ENCODE measurements around the gene ZNF337. TPM values are rescaled to one million over a fixed set of nuclear protein-coding genes. Genes with fewer than 3 reads are reported as not detected.
"Not testable (repeated sequence)": the region's sequence is repeated elsewhere in the genome, so short reads cannot be mapped to it uniquely, and the experiment has no call there.

ZNF337 gene
- total RNA-seq, 4 donors from 2014 or later = 5.5 to 18.9 (median 6.8) TPM

GRCh38 chr20:25706793-25707192, 10.1 kb upstream of the ZNF337 start:
- Histone ChIP-seq H3K4me3 (no peak overlapping the region), H3K27me3 (no peaks in the 10 kb centered on the region), H3K27ac (no peak overlapping the region), H3K4me1 (peaks cover 0 to 7% (median 0%) of the 10 kb centered on the region in 3 donors), H3K36me3 (no peaks in the 10 kb centered on the region), H3K9me3 (no peaks in the 10 kb centered on the region)
- TF ChIP-seq POLR2A (IDR thresholded peaks at IDR 0.05) = no peak
- no peak for TF ChIP-seq CTCF (IDR thresholded peaks at IDR 0.05)
- intact Hi-C loops (cut with DNase I) = no loop called here
- no peak for DNase-seq
- 66 to 80% methylated on average over 6 of the region's 6 CpGs for WGBS, 2 donors

- H3K9me3 ChIP-seq = peaks cover 0 to under 1% (median 0%) of the 10 kb centered on the region in 3 donors
- no peak for DNase-seq
- peaks cover 0 to 7% (median 0%) of the 10 kb centered on the region in 3 donors for H3K4me1 ChIP-seq
- H3K4me3 ChIP-seq = no peak overlapping the region
- TF ChIP-seq POLR2A (IDR thresholded peaks at IDR 0.05) (no peak), CTCF (IDR thresholded peaks at IDR 0.05) (no peak)
- H3K27me3 ChIP-seq = no peaks in the 10 kb centered on the region
- intact Hi-C loops (cut with DNase I) = no loop called here
- no peaks in the 10 kb centered on the region for H3K36me3 ChIP-seq
- no peak overlapping the region for H3K27ac ChIP-seq
Measured at GRCh38 chr20:25705830-25706351, 9.2 kb upstream of the ZNF337 start.

GRCh38 chr20:25704303-25704702, 7.7 kb upstream of the ZNF337 start:
- H3K4me3 ChIP-seq; H3K36me3 ChIP-seq; H3K4me1 ChIP-seq; DNase-seq; intact Hi-C loops (cut with DNase I); H3K27me3 ChIP-seq; H3K27ac ChIP-seq: not testable (repeated sequence)
- H3K9me3 ChIP-seq = peaks cover 0 to 15% (median 0%) of the 10 kb centered on the region in 3 donors
- 87 to 98% methylated on average over 2 of the region's 2 CpGs for WGBS, 2 donors

GRCh38 chr20:25700835-25701234, 4.2 kb upstream of the ZNF337 start:
- DNase-seq; H3K27me3 ChIP-seq; H3K36me3 ChIP-seq; H3K4me3 ChIP-seq; H3K27ac ChIP-seq; intact Hi-C loops (cut with DNase I): not testable (repeated sequence)
- H3K4me1 ChIP-seq = peaks cover under 1 to 16% (median 3%) of the 10 kb centered on the region in 3 donors
- 92 to 95% methylated on average over 2 of the region's 2 CpGs for WGBS, 2 donors
- peaks cover 0 to 18% (median 0%) of the 10 kb centered on the region in 3 donors for H3K9me3 ChIP-seq

- Histone ChIP-seq H3K27ac (no peak overlapping the region), H3K9me3 (peaks cover 0 to 18% (median 0%) of the 10 kb centered on the region in 3 donors), H3K27me3 (no peaks in the 10 kb centered on the region), H3K4me1 (peaks cover 8 to 21% (median 11%) of the 10 kb centered on the region in 3 donors), H3K36me3 (no peaks in the 10 kb centered on the region), H3K4me3 (no peak overlapping the region)
- DNase-seq = no peak
- WGBS, 2 donors = 40 to 71% methylated on average over 1 of the region's 1 CpG
- intact Hi-C loops (cut with DNase I) = no loop called here
- no peak for TF ChIP-seq POLR2A (IDR thresholded peaks at IDR 0.05)
- no peak for TF ChIP-seq CTCF (IDR thresholded peaks at IDR 0.05)
Measured at GRCh38 chr20:25699914-25700313, 3.3 kb upstream of the ZNF337 start.

- Histone ChIP-seq H3K27me3 (no peaks in the 10 kb centered on the region), H3K4me3 (peak overlapping the region; percentile 67 to 100 (median 96)), H3K9me3 (peaks cover 0 to 18% (median 0%) of the 10 kb centered on the region in 3 donors), H3K4me1 (peaks cover 9 to 28% (median 11%) of the 10 kb centered on the region in 3 donors), H3K27ac (peak overlapping the region; percentile 92 to 96 (median 94)), H3K36me3 (peaks cover 0 to 3% (median 0%) of the 10 kb centered on the region in 3 donors)
- 0% methylated on average over 3 of the region's 3 CpGs for whole genome bisulfite sequencing, 2 donors
- intact Hi-C loops (cut with DNase I) = no loop called here
- DNase-seq = no peak
- TF ChIP-seq POLR2A (IDR thresholded peaks at IDR 0.05) (no peak), CTCF (IDR thresholded peaks at IDR 0.05) (no peak)
Measured at GRCh38 chr20:25697132-25697446, 436 bp upstream of the ZNF337 start.
